PC-9 (cell line): ENCODE measurements around the gene COL4A4.

Experiments
- CTCF ChIP-seq: fragments of 200-600 bp; sonication (generic); conservative IDR thresholded peaks from 2 replicates; pipeline ENCODE4 v1.6.1; 2017; ENCODE audit warnings: mixed run types, antibody characterized with exemption, mild to moderate bottlenecking, moderate library complexity
- EZH2 ChIP-seq: fragments of 200-600 bp; sonication (generic); IDR thresholded peaks from 2 replicates; pipeline ENCODE4 v1.8.0; 2017; ENCODE audit warnings: antibody characterized with exemption, low read depth

- no peak for TF ChIP-seq CTCF
- no peak for TF ChIP-seq EZH2
These were observed 193.6 kb downstream of the COL4A4 start for GRCh38 chr2:226970362-226970761.
